ENCODE data around the gene XPR1. TPM values are rescaled to one million over a fixed set of nuclear protein-coding genes. Genes with fewer than 3 reads are reported as not detected.
"Not testable (repeated sequence)": the region's sequence is repeated elsewhere in the genome, so short reads cannot be mapped to it uniquely, and the experiment has no call there.

XPR1 gene
- total and polyA plus RNA-seq, 2 donors = 9.5 to 10.3 TPM

GRCh38 chr1:180680558-180681144 lies 48.8 kb downstream of the XPR1 start:
- WGBS = 94% methylated on average over 7 of the region's 7 CpGs
- no peaks in the 10 kb centered on the region for H3K36me3 ChIP-seq (ENCODE audit: control insufficient read depth in 2 of 2, insufficient read depth in 2 of 2, low read length in 1 of 2)
- no peak overlapping the region for H3K27ac ChIP-seq (ENCODE audit: low read depth in 1 of 2, low read length in 1 of 2)
- H3K4me3 ChIP-seq (ENCODE audit: low read length in 2 of 2) = no peak overlapping the region
- no peaks in the 10 kb centered on the region for H3K27me3 ChIP-seq (ENCODE audit: control insufficient read depth in 2 of 2, insufficient read depth in 1 of 2, low read length in 1 of 2)
- DNase-seq (ENCODE audit: low read depth in 6 of 9, low spot score in 9 of 9) = no peak
- no peaks in the 10 kb centered on the region for H3K4me1 ChIP-seq (ENCODE audit: control insufficient read depth in 2 of 2, insufficient read depth in 2 of 2, low read length in 2 of 2)
- H3K9me3 ChIP-seq (ENCODE audit: control insufficient read depth in 2 of 2, insufficient read depth in 1 of 2, low read length in 1 of 2) = no peaks in the 10 kb centered on the region

- H3K4me3 ChIP-seq (ENCODE audit: low read length in 2 of 2); H3K9me3 ChIP-seq (ENCODE audit: control insufficient read depth in 2 of 2, insufficient read depth in 1 of 2, low read length in 1 of 2); H3K27ac ChIP-seq (ENCODE audit: low read depth in 1 of 2, low read length in 1 of 2); H3K27me3 ChIP-seq (ENCODE audit: control insufficient read depth in 2 of 2, insufficient read depth in 1 of 2, low read length in 1 of 2); DNase-seq (ENCODE audit: low read depth in 6 of 9, low spot score in 9 of 9); H3K36me3 ChIP-seq (ENCODE audit: control insufficient read depth in 2 of 2, insufficient read depth in 2 of 2, low read length in 1 of 2); H3K4me1 ChIP-seq (ENCODE audit: control insufficient read depth in 2 of 2, insufficient read depth in 2 of 2, low read length in 2 of 2): not testable (repeated sequence)
- WGBS = 93% methylated on average over 3 of the region's 3 CpGs
Observed at GRCh38 chr1:180683117-180683516, 51.3 kb downstream of the XPR1 start.

- WGBS = 75% methylated on average over 2 of the region's 2 CpGs
- Histone ChIP-seq H3K27ac (ENCODE audit: low read depth in 1 of 2, low read length in 1 of 2) (no peak overlapping the region), H3K27me3 (ENCODE audit: control insufficient read depth in 2 of 2, insufficient read depth in 1 of 2, low read length in 1 of 2) (no peaks in the 10 kb centered on the region), H3K9me3 (ENCODE audit: control insufficient read depth in 2 of 2, insufficient read depth in 1 of 2, low read length in 1 of 2) (no peaks in the 10 kb centered on the region), H3K36me3 (ENCODE audit: control insufficient read depth in 2 of 2, insufficient read depth in 2 of 2, low read length in 1 of 2) (no peaks in the 10 kb centered on the region), H3K4me1 (ENCODE audit: control insufficient read depth in 2 of 2, insufficient read depth in 2 of 2, low read length in 2 of 2) (peaks cover 0 to 2% of the 10 kb centered on the region in 2 donors), H3K4me3 (ENCODE audit: low read length in 2 of 2) (no peak overlapping the region)
- DNase-seq (ENCODE audit: low read depth in 6 of 9, low spot score in 9 of 9) = no peak
Observed at GRCh38 chr1:180691322-180691913, 59.6 kb downstream of the XPR1 start.

GRCh38 chr1:180693564-180694244 lies 61.9 kb downstream of the XPR1 start:
- no peaks in the 10 kb centered on the region for H3K36me3 ChIP-seq (ENCODE audit: control insufficient read depth in 2 of 2, insufficient read depth in 2 of 2, low read length in 1 of 2)
- no peak overlapping the region for H3K27ac ChIP-seq (ENCODE audit: low read depth in 1 of 2, low read length in 1 of 2)

GRCh38 chr1:180695282-180695681 lies 63.5 kb downstream of the XPR1 start:
- no peak overlapping the region for H3K27ac ChIP-seq (ENCODE audit: low read depth in 1 of 2, low read length in 1 of 2)
- 92% methylated on average over 8 of the region's 8 CpGs for WGBS
- H3K36me3 ChIP-seq (ENCODE audit: control insufficient read depth in 2 of 2, insufficient read depth in 2 of 2, low read length in 1 of 2) = no peaks in the 10 kb centered on the region
- H3K4me3 ChIP-seq (ENCODE audit: low read length in 2 of 2) = no peak overlapping the region
- H3K27me3 ChIP-seq (ENCODE audit: control insufficient read depth in 2 of 2, insufficient read depth in 1 of 2, low read length in 1 of 2) = no peaks in the 10 kb centered on the region
- no peaks in the 10 kb centered on the region for H3K9me3 ChIP-seq (ENCODE audit: control insufficient read depth in 2 of 2, insufficient read depth in 1 of 2, low read length in 1 of 2)
- DNase-seq (ENCODE audit: low read depth in 6 of 9, low spot score in 9 of 9) = no peak
- H3K4me1 ChIP-seq (ENCODE audit: control insufficient read depth in 2 of 2, insufficient read depth in 2 of 2, low read length in 2 of 2) = peaks cover 0 to 2% of the 10 kb centered on the region in 2 donors

More at GRCh38 chr1:180693564-180694244, 61.9 kb downstream of the XPR1 start:
- Histone ChIP-seq H3K4me1 (ENCODE audit: control insufficient read depth in 2 of 2, insufficient read depth in 2 of 2, low read length in 2 of 2) (peaks cover 0 to 2% of the 10 kb centered on the region in 2 donors), H3K9me3 (ENCODE audit: control insufficient read depth in 2 of 2, insufficient read depth in 1 of 2, low read length in 1 of 2) (no peaks in the 10 kb centered on the region), H3K4me3 (ENCODE audit: low read length in 2 of 2) (no peak overlapping the region), H3K27me3 (ENCODE audit: control insufficient read depth in 2 of 2, insufficient read depth in 1 of 2, low read length in 1 of 2) (no peaks in the 10 kb centered on the region)
- no peak for DNase-seq (ENCODE audit: low read depth in 6 of 9, low spot score in 9 of 9)
- WGBS = 99% methylated on average over 5 of the region's 5 CpGs

- no peaks in the 10 kb centered on the region for H3K27me3 ChIP-seq (ENCODE audit: control insufficient read depth in 2 of 2, insufficient read depth in 1 of 2, low read length in 1 of 2)
- no peaks in the 10 kb centered on the region for H3K36me3 ChIP-seq (ENCODE audit: control insufficient read depth in 2 of 2, insufficient read depth in 2 of 2, low read length in 1 of 2)
- H3K9me3 ChIP-seq (ENCODE audit: control insufficient read depth in 2 of 2, insufficient read depth in 1 of 2, low read length in 1 of 2) = no peaks in the 10 kb centered on the region
- WGBS = 96% methylated on average over 1 of the region's 1 CpG
- H3K4me3 ChIP-seq (ENCODE audit: low read length in 2 of 2) = no peak overlapping the region
- DNase-seq (ENCODE audit: low read depth in 6 of 9, low spot score in 9 of 9) = no peak
- H3K27ac ChIP-seq (ENCODE audit: low read depth in 1 of 2, low read length in 1 of 2) = no peak overlapping the region
- H3K4me1 ChIP-seq (ENCODE audit: control insufficient read depth in 2 of 2, insufficient read depth in 2 of 2, low read length in 2 of 2) = peaks cover 0 to 2% of the 10 kb centered on the region in 2 donors
Observed at GRCh38 chr1:180696361-180696760, 64.5 kb downstream of the XPR1 start.

- no peaks in the 10 kb centered on the region for H3K4me1 ChIP-seq (ENCODE audit: control insufficient read depth in 2 of 2, insufficient read depth in 2 of 2, low read length in 2 of 2)
- H3K27me3 ChIP-seq (ENCODE audit: control insufficient read depth in 2 of 2, insufficient read depth in 1 of 2, low read length in 1 of 2) = no peaks in the 10 kb centered on the region
- no peak for DNase-seq (ENCODE audit: low read depth in 6 of 9, low spot score in 9 of 9)
- no peak overlapping the region for H3K27ac ChIP-seq (ENCODE audit: low read depth in 1 of 2, low read length in 1 of 2)
- 99% methylated on average over 1 of the region's 1 CpG for whole genome bisulfite sequencing
- H3K36me3 ChIP-seq (ENCODE audit: control insufficient read depth in 2 of 2, insufficient read depth in 2 of 2, low read length in 1 of 2) = no peaks in the 10 kb centered on the region
- H3K4me3 ChIP-seq (ENCODE audit: low read length in 2 of 2) = no peak overlapping the region
- peaks cover 0 to 6% of the 10 kb centered on the region in 2 donors for H3K9me3 ChIP-seq (ENCODE audit: control insufficient read depth in 2 of 2, insufficient read depth in 1 of 2, low read length in 1 of 2)
Observed at GRCh38 chr1:180698580-180698979, 66.8 kb downstream of the XPR1 start.

- not testable (repeated sequence) for DNase-seq (ENCODE audit: low read depth in 6 of 9, low spot score in 9 of 9); H3K4me1 ChIP-seq (ENCODE audit: control insufficient read depth in 2 of 2, insufficient read depth in 2 of 2, low read length in 2 of 2); H3K9me3 ChIP-seq (ENCODE audit: control insufficient read depth in 2 of 2, insufficient read depth in 1 of 2, low read length in 1 of 2); H3K27ac ChIP-seq (ENCODE audit: low read depth in 1 of 2, low read length in 1 of 2); H3K27me3 ChIP-seq (ENCODE audit: control insufficient read depth in 2 of 2, insufficient read depth in 1 of 2, low read length in 1 of 2); H3K4me3 ChIP-seq (ENCODE audit: low read length in 2 of 2); H3K36me3 ChIP-seq (ENCODE audit: control insufficient read depth in 2 of 2, insufficient read depth in 2 of 2, low read length in 1 of 2)
- WGBS = over 99% methylated on average over 2 of the region's 2 CpGs
Observed at GRCh38 chr1:180702376-180702775, 70.6 kb downstream of the XPR1 start.

- H3K4me3 ChIP-seq (ENCODE audit: low read length in 2 of 2); H3K36me3 ChIP-seq (ENCODE audit: control insufficient read depth in 2 of 2, insufficient read depth in 2 of 2, low read length in 1 of 2); H3K27ac ChIP-seq (ENCODE audit: low read depth in 1 of 2, low read length in 1 of 2); H3K4me1 ChIP-seq (ENCODE audit: control insufficient read depth in 2 of 2, insufficient read depth in 2 of 2, low read length in 2 of 2); H3K27me3 ChIP-seq (ENCODE audit: control insufficient read depth in 2 of 2, insufficient read depth in 1 of 2, low read length in 1 of 2); DNase-seq (ENCODE audit: low read depth in 6 of 9, low spot score in 9 of 9); H3K9me3 ChIP-seq (ENCODE audit: control insufficient read depth in 2 of 2, insufficient read depth in 1 of 2, low read length in 1 of 2): not testable (repeated sequence)
- WGBS = 87% methylated on average over 30 of the region's 30 CpGs
Observed at GRCh38 chr1:180710746-180711145, 78.9 kb downstream of the XPR1 start.
